ENCODE measurements around the gene CNTNAP2. TPM values are rescaled to one million over a fixed set of nuclear protein-coding genes. Genes with fewer than 3 reads are reported as not detected.

CNTNAP2 gene
- total and polyA plus RNA-seq, 2 of the 4 experiments (the other 2 are of a cell fraction): not detected

GRCh38 chr7:148241700-148242293 lies 2125.2 kb downstream of the CNTNAP2 start:
- H2AFZ ChIP-seq (replicated peaks; ENCODE audit: low read length, poor library complexity): no peak overlapping the region
- in situ Hi-C loops (cut with MboI; ENCODE audit: low sequenced_read_pairs): no loop called here

More at GRCh38 chr7:148241700-148242293, 2125.2 kb downstream of the CNTNAP2 start:
- H3K4me2 ChIP-seq (ENCODE audit: low read depth, low read length): no peak overlapping the region
- CTCF ChIA-PET: no interaction called here
- no peak overlapping the region for H4K8ac ChIP-seq (ENCODE audit: low read depth in 2 of 2, low read length in 2 of 2)
- H3K27me3 ChIP-seq (ENCODE audit: control insufficient read depth, insufficient read depth, low read length): no peaks in the 10 kb centered on the region
- no peak overlapping the region for H3K27ac ChIP-seq (ENCODE audit: insufficient read depth, low read length)
- no peak overlapping the region for H2AK9ac ChIP-seq (replicated peaks; ENCODE audit: low read depth, low read length, poor library complexity)
- DNase-seq (no peak), ATAC-seq (ENCODE audit: low read depth) (no peak)
- H2AK5ac ChIP-seq (ENCODE audit: low read depth, low read length): no peak overlapping the region
- intact Hi-C loops (cut with micrococcal nuclease): loop anchor here (5.0 kb wide), 2 partner anchors 994 to 1499 kb away; no protein-coding TSS in a partner anchor
- H3K9ac ChIP-seq (ENCODE audit: low read depth, low read length): no peak overlapping the region
- no peak overlapping the region for H2BK20ac ChIP-seq (ENCODE audit: low read depth, low read length)
- BruUV-seq (replicated peaks): no TSS peak
- no peaks in the 10 kb centered on the region for H3K79me1 ChIP-seq (ENCODE audit: low read depth in 1 of 2, low read length in 2 of 2)
- H3K36me3 ChIP-seq (ENCODE audit: control insufficient read depth, insufficient read depth, low read length): no peaks in the 10 kb centered on the region
- H3K4me1 ChIP-seq (ENCODE audit: control insufficient read depth, insufficient read depth, low read length): no peaks in the 10 kb centered on the region
- H3K4ac ChIP-seq (ENCODE audit: low read depth, low read length): no peak overlapping the region
- no peak overlapping the region for H2BK120ac ChIP-seq (ENCODE audit: low read depth, low read length)
- POLR2A ChIA-PET (ENCODE audit: unreplicated experiment): no interaction called here
- no peak overlapping the region for H3K23ac ChIP-seq (ENCODE audit: low read depth, low read length)
- H3K18ac ChIP-seq (ENCODE audit: low read depth, low read length): no peak overlapping the region
- no peak for TF ChIP-seq CHD1 (IDR thresholded peaks at IDR 0.05; ENCODE audit: low read depth, low read length)
- TF ChIP-seq MAZ (IDR thresholded peaks at IDR 0.05; ENCODE audit: borderline replicate concordance, low read depth, low read length): no peak
- no peak for TF ChIP-seq CTCF (conservative IDR thresholded peaks at IDR 0.05; ENCODE audit: low read depth, low read length)
- no peak overlapping the region for H2BK5ac ChIP-seq (ENCODE audit: low read depth, low read length, poor library complexity, severe bottlenecking)
- no peak overlapping the region for H3K14ac ChIP-seq (replicated peaks; ENCODE audit: low read depth, low read length)
- no peak overlapping the region for H2BK15ac ChIP-seq (ENCODE audit: low read depth, low read length)
- H4K20me1 ChIP-seq (ENCODE audit: insufficient read depth, low read length): no peaks in the 10 kb centered on the region
- WGBS, 2 experiments (ENCODE audit: extremely low coverage in 2 of 2, insufficient read length in 1 of 2): no CpG with 5 or more reads among the region's 3 CpGs
- no peak overlapping the region for H3K56ac ChIP-seq (ENCODE audit: extremely low read depth, insufficient read depth, low read length)
- H3K9me1 ChIP-seq (ENCODE audit: insufficient read depth, low read length): no peaks in the 10 kb centered on the region
- peaks cover 1% of the 10 kb centered on the region; the same call in 1 of the 2 replicates for H3K9me3 ChIP-seq (ENCODE audit: control insufficient read depth, insufficient read depth, low read length)
- no peak overlapping the region for H4K5ac ChIP-seq (ENCODE audit: low read depth, low read length)
- dilution Hi-C loops (cut with HindIII; ENCODE audit: low sequenced_read_pairs, unreplicated experiment): no loop called here
- no peak overlapping the region for H4K91ac ChIP-seq (ENCODE audit: insufficient read depth, low read depth, low read length)
- no peak overlapping the region for H3K4me3 ChIP-seq (ENCODE audit: insufficient read depth, low read depth, low read length)
